Adrenal gland (tissue), 5 donors: ENCODE measurements around the gene IDH3B.

Experiments
- POLR2A ChIP-seq, 2 donors: fragments of 450-650 bp; IDR thresholded peaks; one replicate each; pipeline ENCODE4 v1.6.1; 2017; ENCODE audit warnings: antibody characterized with exemption in 2 of 2, mild to moderate bottlenecking in 2 of 2, moderate library complexity in 1 of 2
- TF ChIP-seq, protein P1 (sequence below), 6 experiments: fragments of 450-650 bp in 4 of 6; fragments of 200-600 bp in 2 of 6; sonication (generic) in 1 of 6; IDR thresholded peaks; 1 replicate in 5 of 6; 2 replicates in 1 of 6; pipeline versions ENCODE4 v1.5.1 to v1.8.0; 2016 to 2021; ENCODE audit warnings: antibody characterized with exemption in 6 of 6, mild to moderate bottlenecking in 2 of 6, moderate library complexity in 1 of 6
- donor health status: DM: no; HTN: no; CAD: no.

- TF ChIP-seq, protein P1, sequence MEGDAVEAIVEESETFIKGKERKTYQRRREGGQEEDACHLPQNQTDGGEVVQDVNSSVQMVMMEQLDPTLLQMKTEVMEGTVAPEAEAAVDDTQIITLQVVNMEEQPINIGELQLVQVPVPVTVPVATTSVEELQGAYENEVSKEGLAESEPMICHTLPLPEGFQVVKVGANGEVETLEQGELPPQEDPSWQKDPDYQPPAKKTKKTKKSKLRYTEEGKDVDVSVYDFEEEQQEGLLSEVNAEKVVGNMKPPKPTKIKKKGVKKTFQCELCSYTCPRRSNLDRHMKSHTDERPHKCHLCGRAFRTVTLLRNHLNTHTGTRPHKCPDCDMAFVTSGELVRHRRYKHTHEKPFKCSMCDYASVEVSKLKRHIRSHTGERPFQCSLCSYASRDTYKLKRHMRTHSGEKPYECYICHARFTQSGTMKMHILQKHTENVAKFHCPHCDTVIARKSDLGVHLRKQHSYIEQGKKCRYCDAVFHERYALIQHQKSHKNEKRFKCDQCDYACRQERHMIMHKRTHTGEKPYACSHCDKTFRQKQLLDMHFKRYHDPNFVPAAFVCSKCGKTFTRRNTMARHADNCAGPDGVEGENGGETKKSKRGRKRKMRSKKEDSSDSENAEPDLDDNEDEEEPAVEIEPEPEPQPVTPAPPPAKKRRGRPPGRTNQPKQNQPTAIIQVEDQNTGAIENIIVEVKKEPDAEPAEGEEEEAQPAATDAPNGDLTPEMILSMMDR (IDR thresholded peaks at IDR 0.05), result no peak
- TF ChIP-seq POLR2A (IDR thresholded peaks at IDR 0.05), result no peak
Measured at GRCh38 chr20:2691127-2691526, 27.1 kb upstream of the IDH3B start.
